Measurements from ENCODE around the gene ARMC2.

- no peak for TF ChIP-seq CTCF (conservative IDR thresholded peaks at IDR 0.05; ENCODE audit: low read depth, low read length)
- no peak for TF ChIP-seq EZH2 (IDR thresholded peaks at IDR 0.05; ENCODE audit: borderline replicate concordance, low read depth, low read length, poor library complexity, severe bottlenecking)
These were observed 2.6 kb downstream of the ARMC2 start for GRCh38 chr6:108850669-108851465.
